Activated T-cell treated with anti-CD3 and anti-CD28 coated beads, Interleukin-2, amount 50 U/mL, for 24 hours (primary cell): ENCODE results near the gene EML4.

ENCODE experiments used
- DNase-seq: peaks from one replicate; pipeline ENCODE4 v3.0.0-alpha.2; 2020
- H3K27ac Mint-ChIP-seq: 2 replicates; pipeline ENCODE4 v1.8.0; 2020; ENCODE audit warnings: mild to moderate bottlenecking, mixed read lengths
- H3K27me3 Mint-ChIP-seq: 2 replicates; pipeline ENCODE4 v1.8.0; 2020; ENCODE audit warnings: mixed read lengths
- H3K36me3 Mint-ChIP-seq: 2 replicates; pipeline ENCODE4 v1.8.0; 2020; ENCODE audit warnings: low read depth, mixed read lengths
- H3K4me1 Mint-ChIP-seq: 2 replicates; pipeline ENCODE4 v1.8.0; 2020; ENCODE audit warnings: low read depth, mixed read lengths
- H3K4me3 Mint-ChIP-seq: 2 replicates; pipeline ENCODE4 v1.8.0; 2020; ENCODE audit warnings: mild to moderate bottlenecking, moderate library complexity, mixed read lengths
- H3K9me3 Mint-ChIP-seq: 2 replicates; pipeline ENCODE4 v1.8.0; 2020; ENCODE audit warnings: mixed read lengths

EML4 gene

GRCh38 chr2:42192010-42192373 is 22.8 kb downstream of the EML4 start:
- Mint-ChIP-seq H3K4me3 (no peak overlapping the region), H3K4me1 (peaks cover 83% of the 10 kb centered on the region), H3K27me3 (no peaks in the 10 kb centered on the region), H3K36me3 (peaks cover 18% of the 10 kb centered on the region), H3K9me3 (no peaks in the 10 kb centered on the region), H3K27ac (peak overlapping the region; percentile 87)
- DNase-seq, result no peak

- Mint-ChIP-seq H3K27ac (peak overlapping the region; percentile 87), H3K27me3 (no peaks in the 10 kb centered on the region), H3K4me1 (peaks cover 80% of the 10 kb centered on the region), H3K9me3 (no peaks in the 10 kb centered on the region), H3K36me3 (peaks cover 13% of the 10 kb centered on the region), H3K4me3 (no peak overlapping the region)
- no peak for DNase-seq
Observed at GRCh38 chr2:42192652-42193566, 23.8 kb downstream of the EML4 start.

GRCh38 chr2:42193722-42194187 is 24.6 kb downstream of the EML4 start:
- H3K4me3 Mint-ChIP-seq, result no peak overlapping the region
- peak overlapping the region; percentile 87 for H3K27ac Mint-ChIP-seq
- H3K9me3 Mint-ChIP-seq, result no peaks in the 10 kb centered on the region
- peaks cover 16% of the 10 kb centered on the region for H3K36me3 Mint-ChIP-seq
- no peak for DNase-seq
- no peaks in the 10 kb centered on the region for H3K27me3 Mint-ChIP-seq
- peaks cover 84% of the 10 kb centered on the region for H3K4me1 Mint-ChIP-seq

- Mint-ChIP-seq H3K27me3 (no peaks in the 10 kb centered on the region), H3K27ac (peak overlapping the region; percentile 53), H3K9me3 (no peaks in the 10 kb centered on the region), H3K36me3 (peaks cover 16% of the 10 kb centered on the region), H3K4me3 (no peak overlapping the region), H3K4me1 (peaks cover 85% of the 10 kb centered on the region)
- no peak for DNase-seq
Observed at GRCh38 chr2:42194428-42194827, 25.3 kb downstream of the EML4 start.

- Mint-ChIP-seq H3K4me1 (peaks cover 84% of the 10 kb centered on the region), H3K27ac (no peak overlapping the region), H3K27me3 (no peaks in the 10 kb centered on the region), H3K36me3 (peaks cover 19% of the 10 kb centered on the region), H3K9me3 (no peaks in the 10 kb centered on the region), H3K4me3 (no peak overlapping the region)
- no peak for DNase-seq
Observed at GRCh38 chr2:42195559-42195958, 26.4 kb downstream of the EML4 start.

GRCh38 chr2:42196070-42196402 is 26.9 kb downstream of the EML4 start:
- Mint-ChIP-seq H3K9me3 (no peaks in the 10 kb centered on the region), H3K27me3 (no peaks in the 10 kb centered on the region), H3K4me1 (peaks cover 82% of the 10 kb centered on the region), H3K27ac (no peak overlapping the region), H3K4me3 (no peak overlapping the region), H3K36me3 (peaks cover 20% of the 10 kb centered on the region)
- DNase-seq, result no peak

GRCh38 chr2:42196403-42197267 is 27.5 kb downstream of the EML4 start:
- Mint-ChIP-seq H3K4me3 (no peak overlapping the region), H3K27ac (no peak overlapping the region), H3K9me3 (no peaks in the 10 kb centered on the region), H3K27me3 (no peaks in the 10 kb centered on the region), H3K4me1 (peaks cover 82% of the 10 kb centered on the region), H3K36me3 (peaks cover 24% of the 10 kb centered on the region)
- no peak for DNase-seq

- DNase-seq, result no peak
- Mint-ChIP-seq H3K36me3 (peaks cover 22% of the 10 kb centered on the region), H3K9me3 (no peaks in the 10 kb centered on the region), H3K27me3 (no peaks in the 10 kb centered on the region), H3K27ac (peak overlapping the region; percentile 51), H3K4me1 (peaks cover 77% of the 10 kb centered on the region), H3K4me3 (no peak overlapping the region)
Observed at GRCh38 chr2:42197792-42198191, 28.6 kb downstream of the EML4 start.

- Mint-ChIP-seq H3K36me3 (peaks cover 24% of the 10 kb centered on the region), H3K27ac (peak overlapping the region; percentile 51), H3K27me3 (no peaks in the 10 kb centered on the region), H3K9me3 (no peaks in the 10 kb centered on the region), H3K4me3 (no peak overlapping the region), H3K4me1 (peaks cover 72% of the 10 kb centered on the region)
- DNase-seq, result no peak
Observed at GRCh38 chr2:42198466-42198865, 29.3 kb downstream of the EML4 start.

- peaks cover 72% of the 10 kb centered on the region for H3K4me1 Mint-ChIP-seq
- peaks cover 24% of the 10 kb centered on the region for H3K36me3 Mint-ChIP-seq
- H3K4me3 Mint-ChIP-seq, result no peak overlapping the region
- DNase-seq, result no peak
- H3K27ac Mint-ChIP-seq, result peak overlapping the region; percentile 51
- no peaks in the 10 kb centered on the region for H3K27me3 Mint-ChIP-seq
- H3K9me3 Mint-ChIP-seq, result no peaks in the 10 kb centered on the region
Observed at GRCh38 chr2:42199002-42199401, 29.8 kb downstream of the EML4 start.

- Mint-ChIP-seq H3K4me3 (no peak overlapping the region), H3K27ac (no peak overlapping the region), H3K27me3 (no peaks in the 10 kb centered on the region), H3K9me3 (no peaks in the 10 kb centered on the region), H3K36me3 (peaks cover 24% of the 10 kb centered on the region), H3K4me1 (peaks cover 73% of the 10 kb centered on the region)
- no peak for DNase-seq
Observed at GRCh38 chr2:42199626-42200025, 30.5 kb downstream of the EML4 start.

- Mint-ChIP-seq H3K9me3 (no peaks in the 10 kb centered on the region), H3K27ac (no peak overlapping the region), H3K4me3 (no peak overlapping the region), H3K36me3 (peaks cover 24% of the 10 kb centered on the region), H3K4me1 (peaks cover 75% of the 10 kb centered on the region), H3K27me3 (no peaks in the 10 kb centered on the region)
- DNase-seq, result no peak
Observed at GRCh38 chr2:42200926-42201855, 32.0 kb downstream of the EML4 start.

- Mint-ChIP-seq H3K27ac (no peak overlapping the region), H3K36me3 (peaks cover 19% of the 10 kb centered on the region), H3K4me1 (peaks cover 73% of the 10 kb centered on the region), H3K9me3 (no peaks in the 10 kb centered on the region), H3K27me3 (no peaks in the 10 kb centered on the region), H3K4me3 (no peak overlapping the region)
- no peak for DNase-seq
Observed at GRCh38 chr2:42202634-42203008, 33.5 kb downstream of the EML4 start.

GRCh38 chr2:42203792-42204191 is 34.6 kb downstream of the EML4 start:
- no peak for DNase-seq
- Mint-ChIP-seq H3K27me3 (no peaks in the 10 kb centered on the region), H3K36me3 (peaks cover 18% of the 10 kb centered on the region), H3K9me3 (no peaks in the 10 kb centered on the region), H3K4me3 (no peak overlapping the region), H3K27ac (no peak overlapping the region), H3K4me1 (peaks cover 68% of the 10 kb centered on the region)
